ENCODE results near the gene PARP3.

GRCh38 chr3:51937611-51938450 is 4.3 kb upstream of the PARP3 start:
- TF ChIP-seq CTCF (IDR thresholded peaks at IDR 0.05) = no peak
- TF ChIP-seq POLR2A (IDR thresholded peaks at IDR 0.05) = no peak
- no peak for TF ChIP-seq POLR2AphosphoS5 (IDR thresholded peaks at IDR 0.05; ENCODE audit: insufficient read depth in 1 of 2, low read depth in 1 of 2)

Measured in vagina (tissue), 2 donors.